Gastrocnemius medialis (tissue), 4 donors: ENCODE measurements around the gene COL20A1.

Source experiments
- POLR2A ChIP-seq, 2 donors: fragments of 450-650 bp; IDR thresholded peaks; one replicate each; pipeline ENCODE4 v1.6.1; 2017; ENCODE audit warnings: antibody characterized with exemption in 2 of 2, mild to moderate bottlenecking in 2 of 2, moderate library complexity in 2 of 2
- TF ChIP-seq, protein P1 (sequence below), 5 experiments: fragments of 450-650 bp in 3 of 5; fragments of 200-600 bp in 2 of 5; sonication (generic) in 2 of 5; IDR thresholded peaks in 4 of 5; conservative IDR thresholded peaks in 1 of 5; 1 replicate in 4 of 5; 2 replicates in 1 of 5; pipeline ENCODE4 v1.5.1; 2016 to 2019; ENCODE audit warnings: antibody characterized with exemption in 5 of 5, mild to moderate bottlenecking in 3 of 5, moderate library complexity in 3 of 5

DNA sequence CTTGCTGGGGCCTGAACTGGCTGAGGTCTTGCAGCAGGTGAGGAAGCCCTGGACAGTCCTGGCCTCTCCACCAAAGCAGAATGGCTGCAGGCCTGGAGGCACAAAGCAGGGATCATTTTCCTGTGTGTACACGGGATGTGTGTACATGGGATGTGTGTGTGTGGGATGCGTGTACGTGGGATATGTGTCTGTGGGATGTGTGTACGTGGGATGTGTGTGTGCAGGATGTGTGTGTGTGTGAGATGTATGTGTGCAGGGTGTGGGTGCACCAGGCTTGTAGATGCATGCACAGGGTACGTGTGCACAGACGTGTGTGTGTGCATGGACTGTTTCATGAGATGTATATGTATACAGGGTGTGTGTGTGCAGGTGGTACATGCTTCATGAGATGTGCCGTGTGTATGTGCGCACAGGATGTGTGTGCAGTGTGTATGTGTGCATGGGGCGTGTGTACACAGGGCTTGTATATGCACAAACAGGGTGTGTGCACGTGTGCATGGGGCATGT lies 76.1 kb downstream of the COL20A1 start:
- TF ChIP-seq POLR2A (IDR thresholded peaks at IDR 0.05), result no peak
- TF ChIP-seq, protein P1, sequence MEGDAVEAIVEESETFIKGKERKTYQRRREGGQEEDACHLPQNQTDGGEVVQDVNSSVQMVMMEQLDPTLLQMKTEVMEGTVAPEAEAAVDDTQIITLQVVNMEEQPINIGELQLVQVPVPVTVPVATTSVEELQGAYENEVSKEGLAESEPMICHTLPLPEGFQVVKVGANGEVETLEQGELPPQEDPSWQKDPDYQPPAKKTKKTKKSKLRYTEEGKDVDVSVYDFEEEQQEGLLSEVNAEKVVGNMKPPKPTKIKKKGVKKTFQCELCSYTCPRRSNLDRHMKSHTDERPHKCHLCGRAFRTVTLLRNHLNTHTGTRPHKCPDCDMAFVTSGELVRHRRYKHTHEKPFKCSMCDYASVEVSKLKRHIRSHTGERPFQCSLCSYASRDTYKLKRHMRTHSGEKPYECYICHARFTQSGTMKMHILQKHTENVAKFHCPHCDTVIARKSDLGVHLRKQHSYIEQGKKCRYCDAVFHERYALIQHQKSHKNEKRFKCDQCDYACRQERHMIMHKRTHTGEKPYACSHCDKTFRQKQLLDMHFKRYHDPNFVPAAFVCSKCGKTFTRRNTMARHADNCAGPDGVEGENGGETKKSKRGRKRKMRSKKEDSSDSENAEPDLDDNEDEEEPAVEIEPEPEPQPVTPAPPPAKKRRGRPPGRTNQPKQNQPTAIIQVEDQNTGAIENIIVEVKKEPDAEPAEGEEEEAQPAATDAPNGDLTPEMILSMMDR (IDR thresholded peaks at IDR 0.05 in 4 of 5, conservative IDR thresholded peaks at IDR 0.05 in 1 of 5), result no peak
